SK-N-SH treated with all-trans-retinoic acid at 6 μM for 48 hours (cell line): Measurements from ENCODE around the gene BAIAP3.
A peak's percentile ranks its signal among the peaks of the same experiment; 100 is the strongest.

Experiments
- ATAC-seq: fragments of 200-7000 bp; cut with Tn5 transposase; 3 replicates; pipeline ENCODE4 v1.9.1; 2020; ENCODE audit warnings: mild to moderate bottlenecking, moderate library complexity
- ARNTL ChIP-seq: fragments of 450-650 bp; formaldehyde crosslinking; IDR thresholded peaks from 2 replicates; pipeline ENCODE4 v1.5.0; 2020; ENCODE audit warnings: low read depth, mild to moderate bottlenecking, moderate library complexity, borderline replicate concordance
- BACH2 ChIP-seq: fragments of 250-450 bp; sonication (Bioruptor Pico); IDR thresholded peaks from 2 replicates; pipeline ENCODE4 v1.9.0; 2021; ENCODE audit warnings: mild to moderate bottlenecking, borderline replicate concordance
- CSDC2 ChIP-seq: fragments of 250-450 bp; sonication (Bioruptor Pico); IDR thresholded peaks from 2 replicates; pipeline ENCODE4 v1.5.0; 2020; ENCODE audit warnings: mild to moderate bottlenecking, moderate library complexity
- ESRRG ChIP-seq: fragments of 250-450 bp; sonication (Bioruptor Pico); IDR thresholded peaks from 2 replicates; pipeline ENCODE4 v1.6.1; 2021; ENCODE audit warnings: mild to moderate bottlenecking
- GLIS3 ChIP-seq: fragments of 250-450 bp; sonication (Bioruptor Pico); IDR thresholded peaks from 2 replicates; pipeline ENCODE4 v1.5.0; 2020; ENCODE audit warnings: mild to moderate bottlenecking, moderate library complexity
- ISL1 ChIP-seq: fragments of 250-450 bp; sonication (Bioruptor Pico); IDR thresholded peaks from 2 replicates; pipeline ENCODE4 v2.1.2; 2022; ENCODE audit warnings: mild to moderate bottlenecking, moderate library complexity
- OSR1 ChIP-seq: fragments of 250-450 bp; sonication (Bioruptor Pico); IDR thresholded peaks from 2 replicates; pipeline ENCODE4 v1.8.0; 2022; ENCODE audit warnings: moderate library complexity, mild to moderate bottlenecking, inconsistent platforms
- PPARA ChIP-seq: fragments of 250-450 bp; sonication (Bioruptor Pico); IDR thresholded peaks from 2 replicates; pipeline ENCODE4 v1.5.0; 2020; ENCODE audit warnings: mild to moderate bottlenecking, borderline replicate concordance
- RARB ChIP-seq: fragments of 250-450 bp; sonication (Bioruptor Pico); IDR thresholded peaks from 2 replicates; pipeline ENCODE4 v1.8.0; 2021; ENCODE audit warnings: mild to moderate bottlenecking, moderate library complexity
- SNAI2 ChIP-seq: fragments of 250-450 bp; sonication (Bioruptor Pico); IDR thresholded peaks from 2 replicates; pipeline ENCODE4 v1.5.0; 2020; ENCODE audit warnings: mild to moderate bottlenecking, moderate library complexity
- TCF4 ChIP-seq: fragments of 250-450 bp; sonication (Bioruptor Pico); IDR thresholded peaks from 2 replicates; pipeline ENCODE4 v1.8.0; 2021; ENCODE audit warnings: mild to moderate bottlenecking, moderate library complexity, borderline replicate concordance
- TOX ChIP-seq: fragments of 250-450 bp; sonication (Bioruptor Pico); IDR thresholded peaks from 2 replicates; pipeline ENCODE4 v1.8.0; 2021; ENCODE audit warnings: mild to moderate bottlenecking, moderate library complexity, borderline replicate concordance
- ZC3H10 ChIP-seq: fragments of 250-450 bp; sonication (Bioruptor Pico); IDR thresholded peaks from 2 replicates; pipeline ENCODE4 v1.5.1; 2021; ENCODE audit warnings: mild to moderate bottlenecking, moderate library complexity
- ZFP3 ChIP-seq: fragments of 250-450 bp; sonication (Bioruptor Pico); IDR thresholded peaks from 2 replicates; pipeline ENCODE4 v1.5.0; 2020; ENCODE audit warnings: mild to moderate bottlenecking, moderate library complexity
- ZFP30 ChIP-seq: fragments of 450-650 bp; formaldehyde crosslinking; IDR thresholded peaks from 2 replicates; pipeline ENCODE4 v1.5.0; 2022; ENCODE audit warnings: mild to moderate bottlenecking, moderate library complexity
- ZNF565 ChIP-seq: fragments of 450-650 bp; formaldehyde crosslinking; conservative IDR thresholded peaks from 2 replicates; pipeline ENCODE4 v1.5.0; 2020; ENCODE audit warnings: low read depth, mild to moderate bottlenecking, moderate library complexity
- ZNF8 ChIP-seq: fragments of 450-650 bp; formaldehyde crosslinking; IDR thresholded peaks from 2 replicates; pipeline ENCODE4 v1.5.0; 2020; ENCODE audit warnings: mild to moderate bottlenecking, moderate library complexity
- TF ChIP-seq, protein P1 (sequence below): fragments of 250-450 bp; sonication (Bioruptor Pico); IDR thresholded peaks from 2 replicates; pipeline ENCODE4 v1.5.1; 2020; ENCODE audit warnings: low read depth, mild to moderate bottlenecking, moderate library complexity
- TF ChIP-seq, protein P2 (sequence below): fragments of 250-450 bp; sonication (Bioruptor Pico); IDR thresholded peaks from 2 replicates; pipeline ENCODE4 v1.5.1; 2021; ENCODE audit warnings: mild to moderate bottlenecking, moderate library complexity
- TF ChIP-seq, protein P3 (sequence below): fragments of 250-450 bp; sonication (Bioruptor Pico); IDR thresholded peaks from 2 replicates; pipeline ENCODE4 v1.8.0; 2021; ENCODE audit warnings: low read depth, mild to moderate bottlenecking, moderate library complexity, borderline replicate concordance
- TF ChIP-seq, protein P4 (sequence below): fragments of 250-450 bp; sonication (Bioruptor Pico); IDR thresholded peaks from 2 replicates; pipeline ENCODE4 v1.5.0; 2020; ENCODE audit warnings: mild to moderate bottlenecking, moderate library complexity

BAIAP3 gene

DNA sequence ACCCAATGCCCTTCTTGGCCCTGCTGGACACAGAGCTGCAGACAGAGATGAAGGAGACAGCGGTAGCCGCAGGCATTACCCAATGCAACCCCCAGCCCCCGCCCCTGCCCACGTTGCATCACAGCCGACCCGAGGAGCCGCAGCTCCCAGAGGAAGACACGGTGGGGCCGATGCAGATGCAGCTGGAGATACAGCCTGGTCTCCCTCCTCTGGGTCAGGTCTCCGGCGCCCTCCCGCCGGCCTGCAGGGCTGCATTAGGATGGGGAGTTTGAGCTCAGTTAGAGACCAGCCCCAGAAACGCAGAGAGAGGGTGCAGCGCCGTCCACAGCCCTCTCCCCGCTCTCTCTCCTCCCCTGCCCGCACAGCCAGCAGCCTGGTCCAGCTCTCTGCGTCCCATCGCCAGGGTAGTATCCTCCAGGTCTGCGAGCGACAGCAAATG, 43.4 kb upstream of the BAIAP3 start:
- ATAC-seq = peak; percentile 11; the same call in 2 of the 3 replicates
- TF ChIP-seq OSR1 (CRISPR knock-in tag) (no peak), ISL1 (CRISPR knock-in tag) (no peak), ZNF8 (CRISPR knock-in tag) (no peak), ZFP3 (CRISPR knock-in tag) (no peak), ZC3H10 (no peak), RARB (CRISPR knock-in tag) (no peak), SNAI2 (CRISPR knock-in tag) (no peak), PPARA (CRISPR knock-in tag) (no peak), TOX (CRISPR knock-in tag) (no peak), ZFP30 (CRISPR knock-in tag) (no peak), ESRRG (CRISPR knock-in tag) (no peak), ARNTL (CRISPR knock-in tag) (no peak), BACH2 (CRISPR knock-in tag) (no peak), GLIS3 (no peak), CSDC2 (no peak)
- TF ChIP-seq, protein P1, sequence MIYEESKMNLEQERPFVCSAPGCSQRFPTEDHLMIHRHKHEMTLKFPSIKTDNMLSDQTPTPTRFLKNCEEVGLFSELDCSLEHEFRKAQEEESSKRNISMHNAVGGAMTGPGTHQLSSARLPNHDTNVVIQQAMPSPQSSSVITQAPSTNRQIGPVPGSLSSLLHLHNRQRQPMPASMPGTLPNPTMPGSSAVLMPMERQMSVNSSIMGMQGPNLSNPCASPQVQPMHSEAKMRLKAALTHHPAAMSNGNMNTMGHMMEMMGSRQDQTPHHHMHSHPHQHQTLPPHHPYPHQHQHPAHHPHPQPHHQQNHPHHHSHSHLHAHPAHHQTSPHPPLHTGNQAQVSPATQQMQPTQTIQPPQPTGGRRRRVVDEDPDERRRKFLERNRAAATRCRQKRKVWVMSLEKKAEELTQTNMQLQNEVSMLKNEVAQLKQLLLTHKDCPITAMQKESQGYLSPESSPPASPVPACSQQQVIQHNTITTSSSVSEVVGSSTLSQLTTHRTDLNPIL = no peak
- TF ChIP-seq, protein P2, sequence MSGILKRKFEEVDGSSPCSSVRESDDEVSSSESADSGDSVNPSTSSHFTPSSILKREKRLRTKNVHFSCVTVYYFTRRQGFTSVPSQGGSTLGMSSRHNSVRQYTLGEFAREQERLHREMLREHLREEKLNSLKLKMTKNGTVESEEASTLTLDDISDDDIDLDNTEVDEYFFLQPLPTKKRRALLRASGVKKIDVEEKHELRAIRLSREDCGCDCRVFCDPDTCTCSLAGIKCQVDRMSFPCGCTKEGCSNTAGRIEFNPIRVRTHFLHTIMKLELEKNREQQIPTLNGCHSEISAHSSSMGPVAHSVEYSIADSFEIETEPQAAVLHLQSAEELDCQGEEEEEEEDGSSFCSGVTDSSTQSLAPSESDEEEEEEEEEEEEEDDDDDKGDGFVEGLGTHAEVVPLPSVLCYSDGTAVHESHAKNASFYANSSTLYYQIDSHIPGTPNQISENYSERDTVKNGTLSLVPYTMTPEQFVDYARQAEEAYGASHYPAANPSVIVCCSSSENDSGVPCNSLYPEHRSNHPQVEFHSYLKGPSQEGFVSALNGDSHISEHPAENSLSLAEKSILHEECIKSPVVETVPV (CRISPR knock-in tag) = no peak
- TF ChIP-seq, protein P3, sequence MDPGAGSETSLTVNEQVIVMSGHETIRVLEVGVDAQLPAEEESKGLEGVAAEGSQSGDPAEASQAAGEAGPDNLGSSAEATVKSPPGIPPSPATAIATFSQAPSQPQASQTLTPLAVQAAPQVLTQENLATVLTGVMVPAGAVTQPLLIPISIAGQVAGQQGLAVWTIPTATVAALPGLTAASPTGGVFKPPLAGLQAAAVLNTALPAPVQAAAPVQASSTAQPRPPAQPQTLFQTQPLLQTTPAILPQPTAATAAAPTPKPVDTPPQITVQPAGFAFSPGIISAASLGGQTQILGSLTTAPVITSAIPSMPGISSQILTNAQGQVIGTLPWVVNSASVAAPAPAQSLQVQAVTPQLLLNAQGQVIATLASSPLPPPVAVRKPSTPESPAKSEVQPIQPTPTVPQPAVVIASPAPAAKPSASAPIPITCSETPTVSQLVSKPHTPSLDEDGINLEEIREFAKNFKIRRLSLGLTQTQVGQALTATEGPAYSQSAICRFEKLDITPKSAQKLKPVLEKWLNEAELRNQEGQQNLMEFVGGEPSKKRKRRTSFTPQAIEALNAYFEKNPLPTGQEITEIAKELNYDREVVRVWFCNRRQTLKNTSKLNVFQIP (CRISPR knock-in tag) = no peak
- TF ChIP-seq, protein P4, sequence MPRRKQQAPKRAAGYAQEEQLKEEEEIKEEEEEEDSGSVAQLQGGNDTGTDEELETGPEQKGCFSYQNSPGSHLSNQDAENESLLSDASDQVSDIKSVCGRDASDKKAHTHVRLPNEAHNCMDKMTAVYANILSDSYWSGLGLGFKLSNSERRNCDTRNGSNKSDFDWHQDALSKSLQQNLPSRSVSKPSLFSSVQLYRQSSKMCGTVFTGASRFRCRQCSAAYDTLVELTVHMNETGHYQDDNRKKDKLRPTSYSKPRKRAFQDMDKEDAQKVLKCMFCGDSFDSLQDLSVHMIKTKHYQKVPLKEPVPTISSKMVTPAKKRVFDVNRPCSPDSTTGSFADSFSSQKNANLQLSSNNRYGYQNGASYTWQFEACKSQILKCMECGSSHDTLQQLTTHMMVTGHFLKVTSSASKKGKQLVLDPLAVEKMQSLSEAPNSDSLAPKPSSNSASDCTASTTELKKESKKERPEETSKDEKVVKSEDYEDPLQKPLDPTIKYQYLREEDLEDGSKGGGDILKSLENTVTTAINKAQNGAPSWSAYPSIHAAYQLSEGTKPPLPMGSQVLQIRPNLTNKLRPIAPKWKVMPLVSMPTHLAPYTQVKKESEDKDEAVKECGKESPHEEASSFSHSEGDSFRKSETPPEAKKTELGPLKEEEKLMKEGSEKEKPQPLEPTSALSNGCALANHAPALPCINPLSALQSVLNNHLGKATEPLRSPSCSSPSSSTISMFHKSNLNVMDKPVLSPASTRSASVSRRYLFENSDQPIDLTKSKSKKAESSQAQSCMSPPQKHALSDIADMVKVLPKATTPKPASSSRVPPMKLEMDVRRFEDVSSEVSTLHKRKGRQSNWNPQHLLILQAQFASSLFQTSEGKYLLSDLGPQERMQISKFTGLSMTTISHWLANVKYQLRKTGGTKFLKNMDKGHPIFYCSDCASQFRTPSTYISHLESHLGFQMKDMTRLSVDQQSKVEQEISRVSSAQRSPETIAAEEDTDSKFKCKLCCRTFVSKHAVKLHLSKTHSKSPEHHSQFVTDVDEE = no peak

DNA sequence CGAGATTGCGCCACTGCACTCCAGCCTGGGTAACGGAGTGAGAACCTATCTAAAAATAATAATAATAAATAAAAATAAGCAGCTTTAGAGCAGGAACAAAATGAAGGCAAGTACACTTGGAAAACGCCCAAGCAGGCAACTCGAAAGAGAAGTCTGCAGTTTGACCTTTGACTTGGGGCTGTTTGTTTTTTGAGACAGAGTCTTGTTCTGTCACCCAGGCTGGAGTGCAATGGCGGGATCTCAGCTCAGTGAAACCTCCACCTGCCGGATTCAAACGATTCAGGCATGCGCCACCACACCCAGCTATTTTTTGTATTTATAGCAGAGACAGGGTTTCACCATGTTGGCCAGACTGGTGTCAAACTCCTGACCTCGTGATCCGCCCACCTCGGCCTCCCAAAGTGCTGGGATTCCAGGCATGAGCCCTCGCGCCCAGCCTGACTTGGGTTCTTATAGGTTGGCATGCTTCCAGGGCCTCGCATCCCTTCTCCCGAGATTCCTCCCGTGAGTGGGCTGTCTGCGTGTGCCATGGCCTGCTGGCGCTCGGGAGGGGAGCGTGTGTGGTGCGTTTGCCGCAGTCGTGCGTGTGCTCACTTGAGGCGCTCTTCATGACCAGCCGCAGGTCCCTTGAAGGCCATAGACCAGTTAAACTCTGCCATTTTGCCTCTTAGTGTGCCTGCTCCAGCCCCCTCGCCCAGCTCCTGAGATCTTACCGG, 42.4 kb upstream of the BAIAP3 start:
- no peak for ATAC-seq
- TF ChIP-seq, protein P2 (CRISPR knock-in tag) = no peak
- no peak for TF ChIP-seq PPARA (CRISPR knock-in tag)

DNA sequence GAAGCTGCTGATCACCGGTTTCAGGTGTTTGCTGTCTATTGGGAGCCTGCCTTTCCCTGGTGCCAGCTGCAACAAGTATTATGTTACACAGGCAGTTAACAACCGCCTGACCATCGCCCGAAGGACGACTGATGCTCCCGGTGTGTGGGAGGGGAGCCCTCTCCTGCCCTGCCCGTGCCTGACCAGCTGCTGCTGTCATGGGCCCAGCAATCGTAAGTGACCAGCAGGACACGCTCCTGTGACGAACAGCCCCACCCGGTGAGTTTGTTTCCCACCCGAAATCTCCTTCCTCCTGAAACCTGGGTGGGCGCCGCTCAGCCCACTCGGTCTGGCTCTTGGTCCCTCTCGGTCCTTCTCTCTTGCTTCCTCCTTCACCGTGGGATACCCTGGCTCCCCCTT, 41.9 kb upstream of the BAIAP3 start:
- ATAC-seq = no peak
- no peak for TF ChIP-seq RARB (CRISPR knock-in tag)
- TF ChIP-seq BACH2 (CRISPR knock-in tag) = no peak
- TF ChIP-seq, protein P4 = no peak
- TF ChIP-seq ZFP30 (CRISPR knock-in tag) = no peak
- TF ChIP-seq, protein P1 = no peak
- no peak for TF ChIP-seq ESRRG (CRISPR knock-in tag)
- TF ChIP-seq, protein P3 (CRISPR knock-in tag) = no peak
- no peak for TF ChIP-seq SNAI2 (CRISPR knock-in tag)
- TF ChIP-seq PPARA (CRISPR knock-in tag) = no peak
- no peak for TF ChIP-seq TOX (CRISPR knock-in tag)
- no peak for TF ChIP-seq ISL1 (CRISPR knock-in tag)
- TF ChIP-seq TCF4 (CRISPR knock-in tag) = no peak
- no peak for TF ChIP-seq ZNF8 (CRISPR knock-in tag)
- TF ChIP-seq ZC3H10 = no peak
- TF ChIP-seq OSR1 (CRISPR knock-in tag) = no peak
- TF ChIP-seq ZNF565 (CRISPR knock-in tag) = no peak
